ENCODE data around the gene HPGDS.

- TF ChIP-seq CTCF (IDR thresholded peaks at IDR 0.05): no peak
- no peak for TF ChIP-seq POLR2A (IDR thresholded peaks at IDR 0.05)
Measured at GRCh38 chr4:94339779-94340178, 2.9 kb downstream of the HPGDS start.
